CD14-positive monocyte (primary cell): ENCODE results near the gene FBXO46. TPM values are rescaled to one million over a fixed set of nuclear protein-coding genes. Genes with fewer than 3 reads are reported as not detected.

ENCODE experiments used
- DNase-seq, 3 donors: peaks; one replicate each; pipeline ENCODE4 v3.0.0-alpha.2; 2011 to 2022
- H2AFZ ChIP-seq: 2 replicates; pipeline ENCODE4 v1.6.0; 2012; ENCODE audit warnings: mild to moderate bottlenecking, low read depth, low read length, inconsistent platforms; ENCODE audit not compliant: insufficient read depth, poor library complexity, severe bottlenecking
- H3K27ac ChIP-seq, 2 donors: 1 replicate in 1 of 2; 2 replicates in 1 of 2; pipeline ENCODE4 v1.5.1; 2012 to 2013; ENCODE audit warnings: low read length in 2 of 2, control low read depth in 1 of 2, inconsistent platforms in 1 of 2, low read depth in 1 of 2, mild to moderate bottlenecking in 1 of 2
- H3K27me3 ChIP-seq, 2 donors: one replicate each; pipeline versions ENCODE4 v1.6.0 to v1.6.1; 2011 to 2013; ENCODE audit warnings: low read length in 2 of 2; ENCODE audit not compliant: control insufficient read depth in 2 of 2, insufficient read depth in 2 of 2
- H3K36me3 ChIP-seq, 2 donors: replicated peaks in 1 of 2; 1 replicate in 1 of 2; 2 replicates in 1 of 2; pipeline versions ENCODE4 v1.5.1 to v1.6.1; 2012 to 2013; ENCODE audit warnings: low read length in 2 of 2, control low read depth in 1 of 2, inconsistent platforms in 1 of 2, mild to moderate bottlenecking in 1 of 2; ENCODE audit not compliant: insufficient read depth in 2 of 2, control insufficient read depth in 1 of 2
- H3K4me1 ChIP-seq, 2 donors: 1 replicate in 1 of 2; 2 replicates in 1 of 2; pipeline versions ENCODE4 v1.5.1 to v1.6.1; 2012 to 2013; ENCODE audit warnings: low read length in 2 of 2, control low read depth in 1 of 2, inconsistent platforms in 1 of 2, mild to moderate bottlenecking in 1 of 2, moderate library complexity in 1 of 2; ENCODE audit not compliant: insufficient read depth in 2 of 2, control insufficient read depth in 1 of 2
- H3K4me2 ChIP-seq: replicated peaks from 2 replicates; pipeline ENCODE3; 2012; ENCODE audit warnings: low read length, moderate library complexity, mild to moderate bottlenecking; ENCODE audit not compliant: poor library complexity, severe bottlenecking; ENCODE audit errors: extremely low read depth
- H3K4me3 ChIP-seq, 3 experiments: fragments of 200-600 bp in 1 of 3; sonication (generic) in 1 of 3; replicated peaks in 1 of 3; 1 replicate in 2 of 3; 2 replicates in 1 of 3; pipeline ENCODE4 v1.5.1; 2011 to 2013; ENCODE audit warnings: low read length in 3 of 3, mild to moderate bottlenecking in 3 of 3, control low read depth in 2 of 3, low read depth in 2 of 3, inconsistent platforms in 1 of 3, moderate library complexity in 1 of 3
- H3K79me2 ChIP-seq: 2 replicates; pipeline ENCODE4 v1.6.0; 2012; ENCODE audit warnings: mild to moderate bottlenecking, control low read depth, inconsistent platforms, low read length, moderate library complexity; ENCODE audit not compliant: insufficient read depth
- H3K9ac ChIP-seq: 2 replicates; pipeline ENCODE4 v1.6.0; 2017; ENCODE audit warnings: low read length, mild to moderate bottlenecking; ENCODE audit not compliant: insufficient read depth, poor library complexity, severe bottlenecking
- H3K9me3 ChIP-seq, 2 donors: replicated peaks in 1 of 2; 1 replicate in 1 of 2; 2 replicates in 1 of 2; pipeline versions ENCODE4 v1.5.1 to v1.6.1; 2012 to 2013; ENCODE audit warnings: low read length in 2 of 2, control low read depth in 1 of 2; ENCODE audit not compliant: control insufficient read depth in 1 of 2, insufficient read depth in 1 of 2
- H4K20me1 ChIP-seq: 2 replicates; pipeline ENCODE4 v1.6.0; 2012; ENCODE audit warnings: mild to moderate bottlenecking, low read length, control low read depth, moderate library complexity; ENCODE audit not compliant: insufficient read depth
- H3K27ac Mint-ChIP-seq, 7 donors: one replicate each; pipeline ENCODE4 v1.8.0; 2020; ENCODE audit warnings: mild to moderate bottlenecking in 7 of 7, mixed read lengths in 7 of 7, moderate library complexity in 6 of 7, inconsistent platforms in 2 of 7
- H3K27me3 Mint-ChIP-seq, 3 donors: one replicate each; pipeline ENCODE4 v1.8.0; 2021 to 2022; ENCODE audit warnings: low read depth in 3 of 3, mild to moderate bottlenecking in 3 of 3, mixed read lengths in 3 of 3, moderate library complexity in 3 of 3, inconsistent platforms in 1 of 3
- H3K36me3 Mint-ChIP-seq, 2 donors: one replicate each; pipeline ENCODE4 v1.8.0; 2020; ENCODE audit warnings: mixed read lengths in 2 of 2, inconsistent platforms in 1 of 2, mild to moderate bottlenecking in 1 of 2
- H3K4me1 Mint-ChIP-seq: one replicate; pipeline ENCODE4 v1.8.0; 2020; ENCODE audit warnings: mild to moderate bottlenecking, mixed read lengths
- H3K4me3 Mint-ChIP-seq, 2 donors: one replicate each; pipeline ENCODE4 v1.8.0; 2020; ENCODE audit warnings: mild to moderate bottlenecking in 2 of 2, mixed read lengths in 2 of 2, moderate library complexity in 1 of 2
- H3K9me3 Mint-ChIP-seq, 7 donors: one replicate each; pipeline ENCODE4 v1.8.0; 2020 to 2022; ENCODE audit warnings: mixed read lengths in 7 of 7, mild to moderate bottlenecking in 6 of 7, moderate library complexity in 6 of 7, inconsistent platforms in 2 of 7
- CTCF ChIP-seq: fragments of 200-600 bp; IDR thresholded peaks from one replicate; pipeline ENCODE4 v1.8.0; 2022; ENCODE audit warnings: antibody characterized with exemption, mild to moderate bottlenecking
- whole genome bisulfite sequencing: methylation state at CpG from one replicate; pipeline ENCODE4 v1.1.5; 2013; ENCODE audit warnings: missing lambda C conversion rate; ENCODE audit not compliant: insufficient coverage; 5-methylcytosine and 5-hydroxymethylcytosine counted together
- intact Hi-C, 2 donors: fragments of 100-400 bp; cut with micrococcal nuclease; formaldehyde crosslinking; loops; one replicate each; pipeline versions ENCODE4 v1.15.0 to v1.15.1; 2023
- polyA plus RNA-seq, 3 donors: library from polyadenylated mRNA; depleted of rRNA in 1 of 3; unstranded in 2 of 3; stranded (reverse) in 1 of 3; fragments of 300-500 nt in 2 of 3; fragments of >200 nt in 1 of 3; fragmentation: Illumina TruSeq in 2 of 3; gene quantifications; 1 replicate in 2 of 3; 2 replicates in 1 of 3; pipeline ENCODE4 v1.2.3, GENCODE V29; 2012 to 2021

Gene FBXO46
- polyA plus RNA-seq, 3 donors: 3.8 to 6.8 (median 5.5) TPM

GRCh38 chr19:45778010-45778661 lies 47.4 kb upstream of the FBXO46 start:
- Histone ChIP-seq H3K4me2 (no peak overlapping the region), H4K20me1 (peaks cover 73% of the 10 kb centered on the region), H3K9ac (no peak overlapping the region), H3K79me2 (no peaks in the 10 kb centered on the region), H3K36me3 (no peaks in the 10 kb centered on the region), H3K4me1 (peaks cover 11 to 21% of the 10 kb centered on the region in 2 donors), H2AFZ (no peak overlapping the region), H3K27me3 (peaks cover 42 to 91% of the 10 kb centered on the region in 2 donors), H3K4me3 (no peak overlapping the region), H3K27ac (no peak overlapping the region), H3K9me3 (peaks cover 13 to 23% of the 10 kb centered on the region in 2 donors)
- peak overlapping the region in 1 of 2 donors; percentile 94 for H3K4me3 Mint-ChIP-seq
- no peak for DNase-seq
- no peak for TF ChIP-seq CTCF
- peaks cover 7 to 14% of the 10 kb centered on the region in 2 donors for H3K36me3 Mint-ChIP-seq
- WGBS: 98% methylated on average over 24 of the region's 28 CpGs
- peaks cover 18% of the 10 kb centered on the region for H3K4me1 Mint-ChIP-seq
- intact Hi-C loops: no loop called here
- H3K27me3 Mint-ChIP-seq: peaks cover 84 to 100% (median 88%) of the 10 kb centered on the region in 3 donors
- H3K27ac Mint-ChIP-seq: no peak overlapping the region
- H3K9me3 Mint-ChIP-seq: peaks cover 0 to 35% (median 21%) of the 10 kb centered on the region in 7 donors

GRCh38 chr19:45777395-45777961 lies 46.8 kb upstream of the FBXO46 start:
- peaks cover 11 to 21% of the 10 kb centered on the region in 2 donors for H3K4me1 ChIP-seq
- 97% methylated on average over 34 of the region's 34 CpGs for WGBS
- peaks cover 73% of the 10 kb centered on the region for H4K20me1 ChIP-seq
- H3K4me3 Mint-ChIP-seq: peak overlapping the region in 1 of 2 donors; percentile 94
- peaks cover 0 to 35% (median 21%) of the 10 kb centered on the region in 7 donors for H3K9me3 Mint-ChIP-seq
- no peak overlapping the region for H3K4me3 ChIP-seq
- intact Hi-C loops: no loop called here
- H2AFZ ChIP-seq: no peak overlapping the region
- TF ChIP-seq CTCF: no peak
- H3K27ac ChIP-seq: no peak overlapping the region
- H3K36me3 ChIP-seq: no peaks in the 10 kb centered on the region
- peaks cover 7 to 14% of the 10 kb centered on the region in 2 donors for H3K36me3 Mint-ChIP-seq
- H3K4me1 Mint-ChIP-seq: peaks cover 18% of the 10 kb centered on the region
- H3K9me3 ChIP-seq: peaks cover 13 to 28% of the 10 kb centered on the region in 2 donors
- H3K79me2 ChIP-seq: no peaks in the 10 kb centered on the region
- H3K4me2 ChIP-seq: no peak overlapping the region
- no peak overlapping the region for H3K27ac Mint-ChIP-seq
- H3K9ac ChIP-seq: no peak overlapping the region
- no peak for DNase-seq
- H3K27me3 ChIP-seq: peaks cover 49 to 91% of the 10 kb centered on the region in 2 donors
- H3K27me3 Mint-ChIP-seq: peaks cover 85 to 100% (median 88%) of the 10 kb centered on the region in 3 donors
